ENCODE data around the gene CASQ2.

CASQ2 gene

GRCh38 chr1:115654663-115655305 lies 113.7 kb downstream of the CASQ2 start:
- no peak for DNase-seq
- TF ChIP-seq CTCF (IDR thresholded peaks at IDR 0.05; ENCODE audit: low read depth, low read length, missing control alignments), result no peak
- Histone ChIP-seq H3K27ac (no peak overlapping the region), H3K4me3 (ENCODE audit: low read depth, low read length) (no peak overlapping the region), H3K27me3 (replicated peaks) (no peaks in the 10 kb centered on the region), H3K36me3 (replicated peaks) (peaks cover 9% of the 10 kb centered on the region)
- in situ Hi-C loops (cut with HindIII; ENCODE audit: low pct_ligation_motif_present, low sequenced_read_pairs), result no loop called here

- peaks cover 5% of the 10 kb centered on the region for H3K36me3 ChIP-seq (replicated peaks)
- TF ChIP-seq CTCF (IDR thresholded peaks at IDR 0.05; ENCODE audit: low read depth, low read length, missing control alignments), result no peak
- no peaks in the 10 kb centered on the region for H3K27me3 ChIP-seq (replicated peaks)
- no peak overlapping the region for H3K27ac ChIP-seq
- no peak overlapping the region for H3K4me3 ChIP-seq (ENCODE audit: low read depth, low read length)
- no peak for DNase-seq
- in situ Hi-C loops (cut with HindIII; ENCODE audit: low pct_ligation_motif_present, low sequenced_read_pairs), result no loop called here
Observed at GRCh38 chr1:115654125-115654524, 114.4 kb downstream of the CASQ2 start.

- DNase-seq, result no peak
- no peak for TF ChIP-seq CTCF (IDR thresholded peaks at IDR 0.05; ENCODE audit: low read depth, low read length, missing control alignments)
- H3K27me3 ChIP-seq (replicated peaks), result no peaks in the 10 kb centered on the region
- H3K27ac ChIP-seq, result no peak overlapping the region
- no peak overlapping the region for H3K4me3 ChIP-seq (ENCODE audit: low read depth, low read length)
- in situ Hi-C loops (cut with HindIII; ENCODE audit: low pct_ligation_motif_present, low sequenced_read_pairs), result no loop called here
- H3K36me3 ChIP-seq (replicated peaks), result peaks cover 4% of the 10 kb centered on the region
Observed at GRCh38 chr1:115652236-115652788, 116.2 kb downstream of the CASQ2 start.

- peaks cover 4% of the 10 kb centered on the region for H3K36me3 ChIP-seq (replicated peaks)
- in situ Hi-C loops (cut with HindIII; ENCODE audit: low pct_ligation_motif_present, low sequenced_read_pairs), result no loop called here
- H3K27me3 ChIP-seq (replicated peaks), result no peaks in the 10 kb centered on the region
- TF ChIP-seq CTCF (IDR thresholded peaks at IDR 0.05; ENCODE audit: low read depth, low read length, missing control alignments), result no peak
- DNase-seq, result no peak
- no peak overlapping the region for H3K27ac ChIP-seq
- H3K4me3 ChIP-seq (ENCODE audit: low read depth, low read length), result no peak overlapping the region
Observed at GRCh38 chr1:115651391-115651790, 117.1 kb downstream of the CASQ2 start.

- H3K27ac ChIP-seq, result no peak overlapping the region
- H3K27me3 ChIP-seq (replicated peaks), result no peaks in the 10 kb centered on the region
- TF ChIP-seq CTCF (IDR thresholded peaks at IDR 0.05; ENCODE audit: low read depth, low read length, missing control alignments), result no peak
- no peak overlapping the region for H3K4me3 ChIP-seq (ENCODE audit: low read depth, low read length)
- peaks cover 4% of the 10 kb centered on the region for H3K36me3 ChIP-seq (replicated peaks)
- in situ Hi-C loops (cut with HindIII; ENCODE audit: low pct_ligation_motif_present, low sequenced_read_pairs), result no loop called here
- no peak for DNase-seq
Observed at GRCh38 chr1:115650961-115651360, 117.6 kb downstream of the CASQ2 start.
